ENCODE data around the gene LSS.

The LSS gene

GRCh38 chr21:46217511-46218196 is 10.9 kb downstream of the LSS start:
- no peak for DNase-seq

GRCh38 chr21:46216132-46216747 is 12.3 kb downstream of the LSS start:
- DNase-seq = no peak

GRCh38 chr21:46215436-46216131 is 13.0 kb downstream of the LSS start:
- DNase-seq = no peak

GRCh38 chr21:46214478-46215340 is 13.9 kb downstream of the LSS start:
- DNase-seq = no peak

- DNase-seq = no peak
Measured at GRCh38 chr21:46213620-46214286, 14.8 kb downstream of the LSS start.

- no peak for DNase-seq
Measured at GRCh38 chr21:46212721-46213484, 15.7 kb downstream of the LSS start.

- DNase-seq = no peak
Measured at GRCh38 chr21:46211786-46212720, 16.5 kb downstream of the LSS start.

GRCh38 chr21:46211376-46211775 is 17.2 kb downstream of the LSS start:
- DNase-seq = no peak

GRCh38 chr21:46210378-46211136 is 18.0 kb downstream of the LSS start:
- no peak for DNase-seq

- DNase-seq = no peak
Measured at GRCh38 chr21:46208761-46209721, 19.5 kb downstream of the LSS start.

GRCh38 chr21:46207920-46208591 is 20.5 kb downstream of the LSS start:
- DNase-seq = no peak

- DNase-seq = no peak
Measured at GRCh38 chr21:46207006-46207919, 21.3 kb downstream of the LSS start.

GRCh38 chr21:46206163-46207005 is 22.2 kb downstream of the LSS start:
- no peak for DNase-seq

GRCh38 chr21:46205766-46206162 is 22.8 kb downstream of the LSS start:
- no peak for DNase-seq

- no peak for DNase-seq
Measured at GRCh38 chr21:46205166-46205565, 23.4 kb downstream of the LSS start.

GRCh38 chr21:46203203-46203600 is 25.4 kb downstream of the LSS start:
- no peak for DNase-seq

All from kidney glomerular epithelial cell (primary cell).